Neural progenitor cell (in vitro differentiated cells): ENCODE results near the gene RNU1-4.
"Not testable (repeated sequence)": the region's sequence is repeated elsewhere in the genome, so short reads cannot be mapped to it uniquely, and the experiment has no call there.

Experiments
- CTCF ChIP-seq: fragments of 200-600 bp; sonication (generic); IDR thresholded peaks from 2 replicates; pipeline ENCODE4 v1.5.1; 2017; ENCODE audit warnings: antibody characterized with exemption, mild to moderate bottlenecking
- EZH2 ChIP-seq: fragments of 200-600 bp; sonication (generic); IDR thresholded peaks from 2 replicates; pipeline ENCODE4 v1.6.1; 2017; ENCODE audit warnings: antibody characterized with exemption, mild to moderate bottlenecking, moderate library complexity
- EZH2phosphoT487 ChIP-seq: fragments of 200-600 bp; sonication (generic); IDR thresholded peaks from 2 replicates; pipeline ENCODE4 v1.6.1; 2017; ENCODE audit warnings: antibody characterized with exemption

GRCh38 chr1:16703141-16703540 lies 37.2 kb upstream of the RNU1-4 start:
- not testable (repeated sequence) for TF ChIP-seq CTCF, EZH2, EZH2phosphoT487
